ENCODE results near the gene PPM1L.
"Not testable (repeated sequence)": the region's sequence is repeated elsewhere in the genome, so short reads cannot be mapped to it uniquely, and the experiment has no call there.

PPM1L gene

DNA sequence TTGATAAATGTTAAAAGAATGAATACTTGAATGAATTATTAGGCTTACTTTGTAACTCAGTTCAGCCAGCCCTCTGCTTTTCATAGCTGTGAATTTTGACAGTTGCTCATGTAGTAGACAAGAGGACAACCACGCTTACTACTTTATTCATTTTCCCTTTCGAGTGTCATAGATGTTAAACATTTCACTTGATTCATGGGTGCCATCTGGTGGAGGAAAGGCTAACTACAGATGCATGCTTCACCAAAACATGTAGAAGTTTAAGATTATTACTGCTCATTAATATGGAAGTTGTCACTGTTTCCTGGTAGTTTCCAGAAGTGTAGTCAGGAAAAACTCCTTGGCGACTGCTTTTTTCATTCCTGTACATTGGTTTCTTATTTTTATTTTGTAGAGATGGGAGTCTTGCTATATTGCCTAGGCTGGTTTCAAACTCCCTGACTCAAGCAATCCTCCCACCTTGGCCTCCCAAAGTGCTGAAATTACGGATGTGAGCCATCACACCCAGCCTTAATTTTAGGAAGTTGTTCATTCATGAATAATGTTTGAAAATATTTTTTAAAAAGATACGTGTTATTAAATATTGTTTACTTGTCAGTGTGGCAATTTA, 186.0 kb downstream of the PPM1L start:
- DNase-seq, result no peak

DNA sequence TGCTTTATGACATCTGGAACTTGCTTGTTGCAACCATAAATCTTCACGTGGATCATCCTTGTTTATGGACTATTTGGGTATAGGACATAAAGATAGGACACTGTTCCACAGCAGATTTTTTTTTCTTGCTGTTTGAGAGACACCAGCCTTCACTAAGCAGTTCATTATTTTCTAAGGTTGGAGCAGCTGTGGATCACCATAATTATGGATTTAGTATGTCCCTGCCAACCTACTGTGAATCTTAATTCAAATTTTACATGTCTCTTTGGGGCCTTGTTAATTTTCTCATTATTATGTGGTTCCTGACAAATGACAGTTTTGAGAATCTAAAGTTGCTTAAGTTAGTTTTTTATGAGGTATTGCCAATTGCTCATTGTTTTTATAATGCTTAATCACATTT, 188.0 kb downstream of the PPM1L start:
- DNase-seq, result no peak

DNA sequence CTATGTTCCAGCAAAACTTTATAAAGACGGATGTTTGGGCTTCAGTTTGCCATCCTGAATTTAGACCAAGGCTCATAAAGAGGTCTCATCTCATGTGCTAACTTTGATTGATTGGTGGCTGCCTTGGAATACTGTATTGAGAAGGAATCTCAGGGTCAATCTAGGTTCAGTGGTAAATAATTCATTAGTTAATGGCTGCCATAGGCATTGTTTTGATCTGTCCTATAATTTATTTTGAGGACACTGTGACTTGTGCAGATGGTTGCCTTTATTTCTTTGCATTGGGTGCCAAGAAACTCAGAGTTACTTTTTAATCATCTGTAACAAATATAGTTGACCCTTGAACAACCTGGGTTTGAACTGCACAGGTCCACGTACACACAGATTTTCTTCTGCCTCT, 189.3 kb downstream of the PPM1L start:
- no peak for DNase-seq

DNA sequence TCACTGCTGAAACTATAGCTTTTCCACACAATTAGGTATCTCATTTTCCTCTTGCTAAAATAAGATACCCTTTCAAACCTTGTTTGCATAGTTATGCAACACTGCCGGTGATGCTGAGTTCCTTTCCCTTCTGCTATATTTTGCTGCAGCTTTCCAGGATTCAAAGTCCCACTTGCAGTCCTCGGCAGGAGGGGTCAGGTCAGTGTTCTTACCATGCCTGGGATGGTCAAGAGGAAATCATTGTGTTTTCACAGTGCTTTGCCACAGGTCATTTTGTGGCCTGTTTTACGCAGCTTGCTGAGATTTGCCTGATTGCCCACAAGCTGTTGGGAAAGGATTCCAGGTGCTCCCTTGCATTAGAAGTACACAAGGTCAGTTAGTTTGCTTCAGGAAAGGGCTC, 192.2 kb downstream of the PPM1L start:
- DNase-seq, result no peak

DNA sequence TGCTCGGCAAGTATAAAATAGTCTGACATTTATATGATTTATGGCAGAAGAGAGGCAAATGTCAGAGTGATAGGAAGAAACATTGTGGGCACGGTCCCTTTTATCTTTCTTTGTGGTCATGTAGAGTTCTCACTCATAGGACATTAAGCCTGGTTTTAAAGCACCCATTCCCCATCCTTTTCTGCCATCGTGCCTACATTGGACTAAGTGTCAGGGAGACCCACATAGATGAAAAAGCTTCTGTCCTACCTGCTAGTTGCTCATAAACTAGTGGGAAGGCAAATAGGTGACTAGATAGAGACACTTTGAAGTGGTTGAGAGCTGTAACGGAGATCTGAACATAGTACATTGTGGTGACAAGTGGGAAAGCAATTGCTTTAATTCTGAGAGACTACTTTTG, 193.4 kb downstream of the PPM1L start:
- DNase-seq, result no peak

DNA sequence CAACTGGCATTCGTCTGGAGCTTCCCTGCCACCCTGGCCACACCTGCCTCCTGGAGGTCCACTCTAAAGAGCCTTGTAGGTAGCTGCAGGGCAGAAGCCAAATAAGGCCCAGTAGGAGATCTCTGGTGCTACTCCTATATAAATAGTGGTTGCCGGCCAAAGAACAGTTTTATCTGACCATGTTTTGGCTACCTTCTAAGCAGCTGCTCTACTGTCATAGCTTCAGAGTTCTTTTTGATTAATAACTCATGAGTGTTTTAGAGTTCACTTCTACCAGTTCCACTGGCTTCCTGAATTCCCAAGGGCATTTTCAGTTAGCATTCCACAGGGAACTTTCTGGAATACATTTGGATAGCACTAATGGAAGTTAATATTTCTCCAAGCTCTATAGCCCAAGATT, 194.5 kb downstream of the PPM1L start:
- DNase-seq, result peak in 1 of 2 experiments; percentile 21

DNA sequence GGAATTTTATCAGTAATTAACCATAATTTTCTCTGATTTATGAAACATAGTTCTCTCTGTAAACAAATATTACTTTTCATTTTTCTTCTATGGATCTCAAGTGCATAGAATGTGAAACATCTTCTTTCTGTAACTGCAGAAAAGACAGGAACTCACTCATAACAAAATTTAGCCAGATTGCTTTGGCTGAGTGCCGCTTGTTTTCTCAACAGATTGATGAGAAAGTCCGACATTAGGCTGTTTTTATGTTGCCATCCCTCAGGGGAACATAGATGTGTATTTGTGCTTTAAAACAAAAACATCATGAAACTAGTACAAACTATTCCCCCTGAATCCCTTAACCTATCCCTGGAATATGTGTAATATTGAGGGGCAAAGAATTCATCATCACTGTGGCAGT, 194.9 kb downstream of the PPM1L start:
- DNase-seq, result no peak

DNA sequence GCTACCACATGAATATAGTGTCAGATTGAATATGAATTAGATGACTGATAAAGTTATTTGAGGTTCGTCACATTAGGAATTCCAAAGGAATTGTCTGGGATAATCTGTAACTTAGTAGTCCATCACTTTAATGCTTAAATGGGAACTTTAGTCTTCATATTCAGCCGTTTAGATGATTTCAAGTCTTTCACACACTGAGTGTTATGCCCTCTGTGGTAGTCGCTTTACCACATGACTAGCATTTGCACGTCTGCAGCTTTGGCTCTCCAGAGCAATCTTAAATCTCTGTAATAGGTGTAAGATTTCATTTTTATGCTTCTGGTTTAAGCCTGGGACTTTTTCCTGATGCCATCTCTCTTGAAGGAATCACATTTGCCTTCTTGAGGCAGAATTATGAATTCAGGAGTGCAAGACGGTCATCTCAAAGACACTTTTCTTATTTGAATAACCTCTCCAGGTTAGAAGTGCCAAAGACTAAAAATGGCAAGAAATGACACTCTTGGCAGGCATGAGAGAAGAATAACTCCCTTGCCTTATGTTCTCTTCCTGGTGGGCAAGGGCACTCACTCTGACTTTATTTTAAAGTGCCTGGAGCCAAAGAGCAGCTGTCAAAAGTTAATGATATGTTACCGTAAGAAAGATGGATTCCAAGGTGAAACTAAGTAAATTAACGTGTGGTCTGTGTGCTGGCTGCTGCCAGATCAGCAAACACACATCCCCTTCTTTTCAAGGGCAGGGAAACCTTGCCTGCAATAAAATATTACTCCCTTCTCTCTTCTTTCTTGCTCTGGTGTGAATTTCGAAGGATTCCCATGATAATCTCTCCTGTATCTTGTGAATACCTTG, 195.8 kb downstream of the PPM1L start:
- peak; percentile 32 to 65 for DNase-seq

DNA sequence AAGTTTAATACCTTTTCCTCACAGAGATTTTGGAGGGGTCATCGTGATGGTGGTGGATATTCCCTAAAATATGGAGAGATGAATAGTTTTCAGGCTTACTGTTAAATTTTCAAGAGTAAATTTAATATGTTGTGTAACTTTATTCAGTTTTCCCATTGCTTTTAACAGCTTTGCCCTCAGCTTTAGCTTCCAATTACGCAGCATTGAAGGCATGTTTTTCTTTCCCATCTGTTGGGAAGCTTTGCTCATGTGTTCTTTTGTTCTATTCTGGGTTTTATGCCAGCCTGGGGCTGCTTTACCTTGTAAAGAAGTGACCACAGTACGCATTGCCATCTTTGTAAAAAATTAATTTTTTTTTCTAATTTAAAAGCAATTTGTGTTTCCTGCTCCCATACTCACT, 197.7 kb downstream of the PPM1L start:
- DNase-seq, result peak in 1 of 2 experiments; percentile 22

DNA sequence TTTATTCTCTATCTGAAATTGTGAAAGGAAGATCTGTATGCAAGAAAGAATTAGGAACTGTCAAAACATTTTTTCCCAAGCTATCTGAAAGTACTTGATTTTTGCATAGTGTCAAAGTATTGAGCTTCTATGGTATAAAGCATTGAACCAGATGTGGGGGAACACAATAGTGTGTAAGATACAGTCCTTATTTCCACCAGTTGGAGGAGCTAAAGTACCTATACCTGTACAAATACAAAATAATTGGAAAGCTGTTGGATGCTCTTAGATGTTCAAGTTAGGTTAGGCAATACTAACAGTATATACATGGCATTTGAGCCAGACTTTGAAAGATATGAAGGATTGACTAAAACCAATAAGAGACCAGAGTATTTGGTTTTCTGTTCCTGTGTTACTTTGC, 200.8 kb downstream of the PPM1L start:
- DNase-seq, result peak in 1 of 2 experiments; percentile 27

DNA sequence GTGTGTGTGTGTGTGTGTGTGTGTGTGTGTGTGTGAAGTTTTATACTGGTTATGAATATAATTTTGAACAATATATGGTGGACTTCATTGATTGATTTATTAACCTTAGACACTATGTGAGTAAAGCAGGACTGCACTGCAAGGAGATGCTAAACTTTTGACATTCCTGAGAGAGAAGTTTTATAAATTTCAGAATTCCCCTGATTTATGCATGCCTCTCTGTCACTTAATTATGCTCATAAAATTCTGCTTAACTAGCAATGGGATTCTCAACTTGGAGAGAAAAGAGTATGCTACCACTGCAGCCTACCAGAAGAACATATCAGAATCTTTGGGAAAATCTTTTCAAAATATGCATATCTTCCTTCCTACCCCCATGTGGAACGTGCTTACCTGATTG, 204.5 kb downstream of the PPM1L start:
- no peak for DNase-seq

DNA sequence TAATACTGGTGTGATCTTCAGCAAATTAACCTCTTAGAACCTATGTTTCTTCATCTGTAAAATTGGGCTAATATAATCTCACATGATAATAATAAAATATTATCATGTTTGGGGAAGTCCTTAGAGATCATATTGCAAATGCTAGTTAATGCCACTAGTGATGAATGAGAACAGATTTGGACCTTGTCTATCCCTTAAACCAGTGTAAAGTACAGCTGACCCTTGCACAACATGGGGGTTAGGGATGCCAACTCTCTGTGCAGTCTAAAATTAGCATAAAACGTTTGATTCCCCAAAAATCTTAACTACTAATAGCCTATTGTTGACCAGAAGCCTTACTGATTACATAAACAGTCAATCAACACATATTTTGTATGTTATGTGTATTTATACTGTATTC, 207.9 kb downstream of the PPM1L start:
- no peak for DNase-seq

DNA sequence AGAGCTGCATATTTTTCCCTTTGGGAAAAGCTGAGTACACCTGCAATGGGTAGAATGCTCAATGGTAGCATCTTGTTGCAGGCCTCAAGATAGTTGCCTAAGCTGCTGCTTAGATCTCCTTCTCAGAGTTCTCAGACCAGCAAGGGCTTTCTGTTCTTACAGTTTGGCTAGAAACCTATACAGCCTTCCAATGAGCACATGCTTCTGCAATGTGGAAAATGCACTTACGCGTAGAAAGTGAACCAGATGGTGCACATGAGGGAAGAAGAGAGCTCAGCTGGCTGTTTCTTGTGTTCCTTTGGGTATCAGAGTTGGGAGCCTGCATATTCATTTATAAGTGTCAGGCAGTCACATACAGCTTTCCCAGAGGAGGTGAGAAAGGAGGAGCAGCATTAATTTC, 212.7 kb downstream of the PPM1L start:
- DNase-seq, result no peak

DNA sequence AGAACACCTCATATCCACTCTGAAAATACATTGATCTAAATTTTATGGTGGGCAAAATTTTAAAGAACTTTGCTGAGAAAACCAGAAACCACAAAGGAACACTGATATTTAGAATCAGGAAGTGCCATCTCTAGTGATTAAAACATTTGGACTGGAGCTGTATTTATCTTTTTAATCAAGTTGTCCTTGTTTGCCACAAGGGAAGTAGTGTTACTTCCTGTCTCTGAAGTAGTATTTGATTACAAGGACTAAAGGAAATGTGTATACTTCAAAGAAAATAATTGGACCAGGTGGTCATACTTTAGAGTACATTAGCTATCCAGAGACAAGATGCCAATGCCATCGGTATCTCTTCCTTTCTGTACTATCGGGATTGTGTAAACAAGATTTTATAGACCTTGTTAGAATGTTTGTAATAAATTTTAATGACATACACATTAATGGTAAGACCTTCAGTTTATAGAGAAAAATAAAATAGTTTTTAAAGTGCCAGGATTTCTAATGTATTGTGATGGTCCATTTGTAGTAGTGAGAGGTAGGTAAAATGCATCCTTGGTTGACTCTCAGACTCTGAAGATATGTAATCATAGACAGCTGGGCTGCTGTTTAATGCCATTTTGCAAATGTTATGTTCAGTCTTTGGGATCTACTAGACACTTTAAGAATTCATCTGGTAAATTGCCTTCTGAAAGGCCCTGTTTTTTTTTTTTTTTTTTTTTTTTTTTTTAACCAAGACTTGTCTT, 217.2 kb downstream of the PPM1L start:
- no peak for DNase-seq

DNA sequence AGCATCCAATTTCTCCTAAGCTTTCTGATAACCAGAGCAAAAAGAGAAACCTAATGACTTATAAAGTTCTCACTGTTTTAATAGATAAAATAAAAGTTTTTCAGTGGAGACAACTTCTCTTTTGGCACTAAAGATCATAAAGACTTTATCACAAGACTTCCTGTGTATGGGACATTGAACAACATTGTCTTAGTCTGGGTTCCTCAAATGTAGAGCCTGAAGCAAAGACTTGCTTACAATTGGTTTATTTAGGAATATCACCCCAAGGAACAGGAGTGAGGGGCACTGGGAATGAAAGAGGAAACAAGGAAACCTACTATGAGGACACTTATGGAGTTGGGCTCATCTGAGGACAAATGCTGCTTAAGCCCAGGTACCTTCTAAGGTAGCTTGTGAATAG, 221.7 kb downstream of the PPM1L start:
- DNase-seq, result no peak

DNA sequence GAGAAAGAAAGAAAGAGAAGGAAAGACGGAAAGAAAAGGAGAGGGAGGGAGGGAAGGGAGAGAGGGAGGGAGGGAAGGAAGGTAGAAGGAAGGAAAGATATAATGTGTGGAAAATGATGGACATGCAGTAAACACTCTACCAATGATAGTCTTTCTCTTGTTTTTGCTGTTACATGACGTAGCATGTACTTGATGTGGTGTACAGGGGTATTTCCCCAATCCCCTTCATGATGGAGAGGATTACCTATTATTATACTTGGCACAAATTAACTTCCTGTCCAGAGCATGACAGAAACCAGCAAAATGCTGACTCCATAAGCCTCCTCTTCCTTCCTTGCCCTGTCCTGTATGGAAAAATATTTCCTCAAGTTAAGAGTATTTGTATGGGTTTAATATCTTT, 224.7 kb downstream of the PPM1L start:
- DNase-seq, result no peak

DNA sequence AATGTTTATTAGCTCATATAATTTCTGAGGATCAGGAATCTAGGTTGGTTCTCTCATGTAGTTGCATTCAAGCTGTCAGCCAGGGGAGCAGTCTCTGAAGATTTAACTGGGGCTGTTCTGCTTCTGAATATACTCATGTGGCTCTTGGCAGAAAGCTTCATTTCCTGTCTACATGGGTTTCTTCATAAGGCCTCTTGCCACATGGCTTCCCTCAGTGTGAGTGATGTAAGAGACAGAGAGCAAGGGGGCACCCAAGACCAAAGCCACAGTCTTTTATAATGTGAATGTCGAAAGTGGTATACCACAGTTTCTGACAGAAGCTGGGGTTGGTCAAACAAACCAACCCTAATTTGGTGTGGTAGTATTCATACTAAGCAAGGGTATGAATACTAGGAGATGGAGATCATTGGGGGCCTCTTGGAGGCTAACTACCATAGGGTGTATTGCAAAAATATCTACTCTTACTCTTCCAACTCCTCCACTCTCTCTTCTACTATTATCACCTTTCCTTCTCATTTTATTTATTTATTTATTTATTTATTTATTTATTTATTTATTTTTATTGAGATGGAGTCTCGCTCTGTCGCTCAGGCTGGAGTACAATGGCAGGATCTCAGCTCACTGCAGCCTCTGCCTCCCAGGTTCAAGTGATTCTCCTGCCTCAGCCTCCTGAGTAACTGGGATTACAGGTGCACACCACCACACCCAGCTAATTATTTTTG, 225.3 kb downstream of the PPM1L start:
- DNase-seq, result no peak

DNA sequence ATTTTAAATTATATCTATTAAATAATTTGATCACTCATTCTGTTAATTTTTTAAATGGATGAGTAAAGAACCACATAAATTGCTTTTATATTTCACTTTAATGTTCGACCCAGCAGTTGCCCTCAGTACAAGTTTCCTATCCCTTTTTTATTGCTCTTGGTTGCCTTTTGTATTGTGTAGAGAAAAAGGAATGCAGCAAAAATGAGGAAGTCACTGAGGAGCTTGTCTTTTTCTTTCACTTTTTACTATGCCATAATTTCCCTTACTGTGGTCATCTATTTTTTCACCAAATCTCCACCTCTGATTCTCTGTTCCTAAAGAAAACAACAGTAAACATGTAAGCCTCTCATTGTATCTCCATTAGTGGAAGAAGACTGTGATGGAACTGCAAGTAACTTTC, 226.5 kb downstream of the PPM1L start:
- no peak for DNase-seq

DNA sequence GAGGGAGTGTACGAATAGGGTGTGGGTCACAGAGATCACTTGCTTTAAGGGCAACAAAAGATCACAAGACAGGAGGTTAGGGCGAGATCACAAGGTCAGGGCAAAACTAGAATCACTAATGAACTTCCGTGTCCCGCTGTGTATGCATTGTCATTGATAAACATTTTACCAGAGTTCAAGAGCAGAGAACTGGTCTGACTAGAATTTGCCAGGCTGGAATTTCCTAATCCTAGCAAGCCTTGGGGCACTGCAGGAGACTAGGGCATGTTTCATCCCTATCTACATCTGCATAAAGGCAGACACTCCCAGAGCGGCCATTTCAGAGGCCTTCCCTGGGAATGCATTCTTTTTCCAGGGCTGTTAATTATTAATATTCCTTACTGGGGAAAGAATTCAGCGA, 227.9 kb downstream of the PPM1L start:
- not testable (repeated sequence) for DNase-seq

DNA sequence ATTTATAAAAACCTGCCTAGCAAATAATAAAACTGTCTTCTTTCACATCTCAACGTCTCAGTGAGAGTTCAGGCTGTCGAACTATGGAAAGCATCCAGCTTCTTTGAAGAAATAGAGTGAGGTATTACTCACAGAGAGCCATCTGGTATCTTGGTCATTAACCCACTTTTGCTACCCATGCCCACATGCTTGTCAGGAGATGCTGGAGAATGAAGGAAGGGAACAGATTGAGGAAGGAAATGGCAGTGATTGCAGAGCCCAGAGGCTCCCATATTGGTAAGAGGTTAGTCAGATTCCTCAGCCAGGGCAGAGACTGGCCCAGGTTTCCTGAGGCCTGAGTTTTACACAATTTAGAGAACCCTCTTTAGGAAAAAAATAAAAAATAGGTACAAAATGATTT, 230.0 kb downstream of the PPM1L start:
- no peak for DNase-seq

DNA sequence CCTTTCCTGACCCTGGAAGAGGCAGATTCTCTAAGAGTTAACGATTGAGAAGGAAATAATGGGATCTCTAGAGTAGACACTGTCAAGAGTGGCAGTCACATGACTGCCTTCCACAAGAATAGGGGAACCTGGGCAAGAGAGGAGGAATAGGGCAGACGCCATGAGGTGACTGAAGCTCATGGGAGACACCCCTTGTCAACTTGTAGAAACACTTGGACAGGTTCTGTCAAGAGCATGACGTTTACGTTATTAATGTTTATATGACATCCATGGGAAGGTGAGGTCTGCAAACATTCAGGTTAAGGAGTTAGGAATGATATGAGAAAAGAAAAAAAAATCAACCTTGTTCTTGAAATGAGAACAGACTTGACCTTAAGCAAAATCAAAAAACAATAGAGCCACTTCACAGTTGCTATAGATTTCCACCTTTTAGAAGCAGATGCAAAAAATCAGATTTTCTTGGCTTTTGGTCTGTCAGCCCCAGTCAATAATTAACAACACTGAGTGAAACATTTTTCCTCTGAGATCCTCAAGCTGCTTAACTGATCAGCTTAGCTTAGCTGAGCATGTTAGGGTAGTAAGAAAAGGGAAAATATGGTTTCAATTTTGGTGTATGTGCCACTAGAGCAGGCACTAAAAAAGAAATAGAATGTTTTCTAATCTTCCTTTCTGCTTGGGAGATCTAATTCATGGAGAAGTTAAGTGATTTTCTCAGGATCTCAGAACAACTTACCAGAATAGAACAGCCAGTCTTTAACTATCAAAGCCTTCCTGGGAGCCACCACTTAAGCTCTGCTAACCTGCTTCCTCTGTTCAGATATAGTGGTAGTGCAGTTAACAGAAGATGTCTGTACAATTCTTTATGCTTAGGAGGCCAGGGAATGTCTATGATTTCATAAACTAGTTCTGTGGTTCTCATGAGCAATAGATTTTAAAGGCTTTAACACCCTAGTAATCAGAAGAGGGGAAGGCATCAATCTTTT, 232.2 kb downstream of the PPM1L start:
- DNase-seq, result no peak

DNA sequence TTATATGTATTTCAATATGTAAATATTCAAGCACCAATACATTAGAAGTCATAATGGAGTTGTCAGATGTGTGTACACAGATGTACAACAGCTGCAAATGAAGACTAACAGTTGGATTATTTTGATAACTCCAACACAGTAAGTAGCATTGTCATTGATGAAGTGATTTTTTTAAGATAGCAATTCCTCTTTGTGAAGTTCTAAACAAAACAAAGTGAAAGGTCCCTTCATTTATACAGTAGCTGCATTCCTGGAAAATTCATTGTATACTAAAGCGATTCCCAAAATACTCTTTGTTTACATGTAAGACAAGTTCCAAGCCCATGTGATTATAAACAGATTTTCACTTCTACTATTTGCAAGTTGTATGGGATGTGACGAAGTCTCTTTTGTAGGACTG, 234.4 kb downstream of the PPM1L start:
- DNase-seq, result no peak
